ENCODE measurements around the gene IGSF23.
"Not testable (repeated sequence)": the region's sequence is repeated elsewhere in the genome, so short reads cannot be mapped to it uniquely, and the experiment has no call there.

Gene IGSF23

GRCh38 chr19:44617110-44617880, 3.9 kb downstream of the IGSF23 start:
- DNase-seq, result no peak

- no peak for DNase-seq
Measured at GRCh38 chr19:44618640-44619357, 5.4 kb downstream of the IGSF23 start.

GRCh38 chr19:44620667-44621066, 7.3 kb downstream of the IGSF23 start:
- DNase-seq, result no peak

- no peak for DNase-seq
Measured at GRCh38 chr19:44621367-44621766, 8.0 kb downstream of the IGSF23 start.

GRCh38 chr19:44623080-44623479, 9.7 kb downstream of the IGSF23 start:
- DNase-seq, result no peak

GRCh38 chr19:44623626-44624025, 10.3 kb downstream of the IGSF23 start:
- no peak for DNase-seq

GRCh38 chr19:44624840-44625354, 11.5 kb downstream of the IGSF23 start:
- DNase-seq, result no peak

- DNase-seq, result not testable (repeated sequence)
Measured at GRCh38 chr19:44625637-44626036, 12.3 kb downstream of the IGSF23 start.

- DNase-seq, result no peak
Measured at GRCh38 chr19:44626048-44626624, 12.8 kb downstream of the IGSF23 start.

- DNase-seq, result no peak
Measured at GRCh38 chr19:44627631-44628030, 14.3 kb downstream of the IGSF23 start.

GRCh38 chr19:44628793-44629192, 15.4 kb downstream of the IGSF23 start:
- no peak for DNase-seq

GRCh38 chr19:44631611-44632010, 18.2 kb downstream of the IGSF23 start:
- DNase-seq, result not testable (repeated sequence)

GRCh38 chr19:44634058-44634457, 20.7 kb downstream of the IGSF23 start:
- DNase-seq, result not testable (repeated sequence)

- no peak for DNase-seq
Measured at GRCh38 chr19:44634785-44635184, 21.4 kb downstream of the IGSF23 start.

- no peak for DNase-seq
Measured at GRCh38 chr19:44635581-44636438, 22.4 kb downstream of the IGSF23 start.

- DNase-seq, result no peak
Measured at GRCh38 chr19:44636439-44637389, 23.4 kb downstream of the IGSF23 start.

- no peak for DNase-seq
Measured at GRCh38 chr19:44637390-44637764, 24.0 kb downstream of the IGSF23 start.

GRCh38 chr19:44640518-44640917, 27.2 kb downstream of the IGSF23 start:
- no peak for DNase-seq

- DNase-seq, result no peak
Measured at GRCh38 chr19:44641501-44642265, 28.3 kb downstream of the IGSF23 start.

- DNase-seq, result no peak
Measured at GRCh38 chr19:44642377-44642776, 29.0 kb downstream of the IGSF23 start.

Measured in CD4-positive, alpha-beta T cell treated with Interleukin-12 subunit alpha and Interleukin-12 subunit beta, for 1 hour (primary cell).